Endothelial cell of umbilical vein (primary cell): ENCODE results near the gene SEMA3E. TPM values are rescaled to one million over a fixed set of nuclear protein-coding genes. Genes with fewer than 3 reads are reported as not detected.

Experiments
- BruUV-seq: library from RNA; stranded (reverse); fragments of 400-500 nt; replicated peaks from 2 replicates; lab custom pipeline; 2021; lab: Mats Ljungman, UMichigan
- CTCF ChIA-PET: fragments of 300-600, 350-600 bp; sonication (Branson Sonifier 250); formaldehyde crosslinking; loops from one replicate; lab custom pipeline; 2021; ENCODE audit warnings: antibody characterized with exemption, inconsistent platforms; lab: Charles Lee
- POLR2A ChIA-PET: fragments of 300-600, 350-600 bp; sonication (Branson Sonifier 250); formaldehyde crosslinking; loops from one replicate; lab custom pipeline; 2021; ENCODE audit warnings: antibody characterized with exemption, inconsistent platforms; lab: Charles Lee
- DNase-seq: peaks from one replicate; pipeline ENCODE4 v3.0.0-alpha.2; 2011; ENCODE audit warnings: low read depth, low spot score
- FAIRE-seq: peaks from 2 replicates; lab custom pipeline; 2011; peaks lifted over from hg19 to GRCh38; lab: Jason Lieb, UNC
- H2AFZ ChIP-seq: 2 replicates; pipeline ENCODE4 v1.6.0; 2012; ENCODE audit warnings: low read depth, low read length, control low read depth, inconsistent platforms
- H3K27ac ChIP-seq: 2 replicates; pipeline ENCODE4 v1.5.1; 2011; ENCODE audit warnings: low read depth, mild to moderate bottlenecking, control low read depth, low read length, moderate library complexity; ENCODE audit not compliant: insufficient read depth
- H3K27me3 ChIP-seq, 2 experiments: 2 replicates each; pipeline versions ENCODE4 v1.6.0 to v1.6.1; 2011; ENCODE audit warnings: low read length in 2 of 2, mixed read lengths in 1 of 2; ENCODE audit not compliant: control insufficient read depth in 2 of 2, insufficient read depth in 2 of 2
- H3K36me3 ChIP-seq, 2 experiments: 2 replicates in 1 of 2; 3 replicates in 1 of 2; pipeline ENCODE4 v1.5.1; 2011; ENCODE audit warnings: low read length in 2 of 2, mild to moderate bottlenecking in 1 of 2, moderate library complexity in 1 of 2; ENCODE audit not compliant: control insufficient read depth in 2 of 2, insufficient read depth in 2 of 2; ENCODE audit errors: extremely low read depth in 1 of 2
- H3K4me1 ChIP-seq: 3 replicates; pipeline ENCODE4 v1.5.1; 2011; ENCODE audit warnings: mild to moderate bottlenecking, low read length; ENCODE audit not compliant: control insufficient read depth, insufficient read depth; ENCODE audit errors: extremely low read depth
- H3K4me2 ChIP-seq: 2 replicates; pipeline ENCODE4 v1.6.1; 2011; ENCODE audit warnings: low read length, control low read depth, mixed read lengths; ENCODE audit not compliant: insufficient read depth
- H3K4me3 ChIP-seq, 3 experiments: fragments of 200-600 bp in 1 of 3; sonication (generic), shearing (Covaris generic) in 1 of 3; replicated peaks in 1 of 3; 2 replicates each; pipeline ENCODE4 v1.5.1; 2011 to 2016; ENCODE audit warnings: control low read depth in 3 of 3, low read length in 3 of 3, mild to moderate bottlenecking in 2 of 3, inconsistent platforms in 1 of 3, low read depth in 1 of 3, moderate library complexity in 1 of 3; ENCODE audit not compliant: insufficient read depth in 1 of 3
- H3K79me2 ChIP-seq: 2 replicates; pipeline ENCODE4 v1.6.0; 2012; ENCODE audit warnings: low read length, inconsistent platforms; ENCODE audit not compliant: control insufficient read depth, insufficient read depth
- H3K9ac ChIP-seq: replicated peaks from 2 replicates; pipeline ENCODE3; 2011; ENCODE audit warnings: low read length, control low read depth; ENCODE audit not compliant: insufficient read depth; ENCODE audit errors: extremely low read depth
- H3K9me1 ChIP-seq: replicated peaks from 3 replicates; pipeline ENCODE4 v1.6.0; 2011; ENCODE audit warnings: mild to moderate bottlenecking, low read length; ENCODE audit not compliant: control insufficient read depth, insufficient read depth; ENCODE audit errors: extremely low read depth
- H3K9me3 ChIP-seq: replicated peaks from 2 replicates; pipeline ENCODE4 v1.5.1; 2012; ENCODE audit warnings: low read length, inconsistent platforms; ENCODE audit not compliant: control insufficient read depth, insufficient read depth
- H4K20me1 ChIP-seq: replicated peaks from 2 replicates; pipeline ENCODE3; 2011; ENCODE audit warnings: mild to moderate bottlenecking, low read length; ENCODE audit not compliant: control insufficient read depth, insufficient read depth; ENCODE audit errors: extremely low read depth
- EZH2 ChIP-seq: IDR thresholded peaks from 2 replicates; pipeline ENCODE4 v1.6.1; 2012; ENCODE audit warnings: borderline replicate concordance, low read depth, mild to moderate bottlenecking, moderate library complexity, low read length, inconsistent platforms; ENCODE audit not compliant: severe bottlenecking
- FOS ChIP-seq: IDR thresholded peaks from 2 replicates; pipeline ENCODE4 v1.6.1; 2011; ENCODE audit warnings: mild to moderate bottlenecking, low read length, moderate library complexity, borderline replicate concordance; ENCODE audit not compliant: insufficient read depth
- GATA2 ChIP-seq: IDR thresholded peaks from 2 replicates; pipeline ENCODE4 v1.7.0; 2011; ENCODE audit warnings: low read depth, mild to moderate bottlenecking, moderate library complexity, mixed read lengths, low read length; ENCODE audit not compliant: insufficient read length, insufficient read depth
- JUN ChIP-seq: IDR thresholded peaks from 2 replicates; pipeline ENCODE4 v1.6.1; 2011; ENCODE audit warnings: borderline replicate concordance, low read depth; ENCODE audit not compliant: insufficient read length, insufficient read depth
- MYC ChIP-seq: IDR thresholded peaks from one replicate; pipeline ENCODE4 v1.6.1; 2011; ENCODE audit warnings: mild to moderate bottlenecking, low read depth, low read length
- POLR2A ChIP-seq: IDR thresholded peaks from 2 replicates; pipeline ENCODE4 v1.6.1; 2012; ENCODE audit warnings: low read depth, mild to moderate bottlenecking, control low read depth, low read length
- POLR2AphosphoS5 ChIP-seq: IDR thresholded peaks from 2 replicates; pipeline ENCODE4 v1.6.1; 2012; ENCODE audit warnings: low read depth, mild to moderate bottlenecking, control low read depth, low read length, moderate library complexity; ENCODE audit not compliant: insufficient read depth
- dilution Hi-C: fragments of 300-500 bp; cut with MboI; formaldehyde crosslinking; loops from one replicate; pipeline ENCODE4 v1.15.0; 2019; ENCODE audit warnings: low sequenced_read_pairs; ENCODE audit not compliant: extremely low pct_ligation_motif_present
- intact Hi-C: fragments of 100-400 bp; cut with micrococcal nuclease; formaldehyde crosslinking; loops from one replicate; pipeline ENCODE4 v1.10.0; 2022
- polyA plus RNA-seq, 4 experiments: library from polyadenylated mRNA; depleted of rRNA in 3 of 4; stranded (reverse) in 3 of 4; unstranded in 1 of 4; fragments of >200 nt; gene quantifications; 2 replicates each; pipeline versions ENCODE4 v1.2.1 to v1.2.3, GENCODE V29; 2011 to 2012; ENCODE audit warnings: missing spikeins in 1 of 4
- total RNA-seq: library from RNA; stranded (reverse); gene quantifications from 2 replicates; pipeline ENCODE4 v1.2.3, GENCODE V29; 2021
- TF ChIP-seq, protein P1 (sequence below), 2 donors: IDR thresholded peaks; 1 replicate in 1 of 2; 2 replicates in 1 of 2; pipeline ENCODE4 v1.5.1; 2011; ENCODE audit warnings: low read length in 2 of 2, mild to moderate bottlenecking in 2 of 2, moderate library complexity in 2 of 2, control low read depth in 1 of 2, inconsistent platforms in 1 of 2, low read depth in 1 of 2; ENCODE audit not compliant: insufficient read depth in 1 of 2; ENCODE audit errors: extremely low read depth in 1 of 2
- TF ChIP-seq, protein P2 (sequence below): IDR thresholded peaks from 2 replicates; pipeline ENCODE4 v1.6.1; 2011; ENCODE audit not compliant: insufficient read depth, insufficient read length

Gene SEMA3E
- total and polyA plus RNA-seq, 2 donors (not counting 3 experiments of a cell fraction or from before 2014, with no cell fraction given), result not detected

DNA sequence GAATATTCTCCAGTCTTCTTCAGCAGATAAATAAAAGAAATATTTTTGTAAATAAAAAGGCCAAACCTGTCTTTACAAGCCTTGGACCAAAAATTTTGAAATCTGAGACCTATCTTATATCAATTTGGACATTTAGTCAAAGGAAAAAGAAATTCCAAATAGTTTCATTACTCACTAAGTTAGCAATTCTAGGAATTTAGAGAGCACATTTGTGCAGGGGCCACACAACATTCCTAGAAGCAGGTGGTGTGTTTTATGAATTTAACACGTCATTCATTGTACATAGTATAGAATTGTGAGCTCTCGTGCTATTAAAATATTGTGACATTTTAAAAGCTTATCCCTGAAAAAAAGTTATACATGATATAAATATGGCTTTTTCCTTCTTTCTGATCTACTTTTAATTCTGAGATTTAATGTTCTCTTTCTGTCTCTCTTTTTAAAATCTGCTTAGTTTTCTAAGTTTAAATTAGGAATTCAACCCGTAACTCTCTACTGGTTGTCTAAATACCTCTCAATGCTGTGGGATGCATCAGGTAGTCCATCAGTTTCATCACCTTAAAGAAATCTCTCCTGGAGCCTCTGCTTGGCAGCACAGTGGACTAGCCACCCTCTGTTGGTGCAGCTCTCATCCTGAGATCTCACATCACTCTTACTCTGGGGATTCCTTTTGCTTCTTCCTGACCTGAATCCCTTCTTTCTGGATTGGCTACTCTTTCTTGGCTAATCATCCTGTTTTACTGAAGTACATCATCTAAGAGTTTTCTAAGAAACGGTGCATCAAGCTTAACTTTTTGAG is 124.5 kb downstream of the SEMA3E start:
- Histone ChIP-seq H3K4me2 (no peak overlapping the region), H3K9me1 (no peaks in the 10 kb centered on the region), H3K9me3 (no peaks in the 10 kb centered on the region), H3K4me1 (no peaks in the 10 kb centered on the region), H4K20me1 (no peaks in the 10 kb centered on the region), H3K36me3 (no peaks in the 10 kb centered on the region), H2AFZ (no peak overlapping the region), H3K79me2 (no peaks in the 10 kb centered on the region), H3K9ac (no peak overlapping the region), H3K4me3 (no peak overlapping the region), H3K27me3 (peaks cover 0 to 2% of the 10 kb centered on the region in 2 experiments), H3K27ac (no peak overlapping the region)
- TF ChIP-seq GATA2, result no peak
- no peak for TF ChIP-seq POLR2AphosphoS5
- TF ChIP-seq POLR2A, result no peak
- TF ChIP-seq, protein P1, sequence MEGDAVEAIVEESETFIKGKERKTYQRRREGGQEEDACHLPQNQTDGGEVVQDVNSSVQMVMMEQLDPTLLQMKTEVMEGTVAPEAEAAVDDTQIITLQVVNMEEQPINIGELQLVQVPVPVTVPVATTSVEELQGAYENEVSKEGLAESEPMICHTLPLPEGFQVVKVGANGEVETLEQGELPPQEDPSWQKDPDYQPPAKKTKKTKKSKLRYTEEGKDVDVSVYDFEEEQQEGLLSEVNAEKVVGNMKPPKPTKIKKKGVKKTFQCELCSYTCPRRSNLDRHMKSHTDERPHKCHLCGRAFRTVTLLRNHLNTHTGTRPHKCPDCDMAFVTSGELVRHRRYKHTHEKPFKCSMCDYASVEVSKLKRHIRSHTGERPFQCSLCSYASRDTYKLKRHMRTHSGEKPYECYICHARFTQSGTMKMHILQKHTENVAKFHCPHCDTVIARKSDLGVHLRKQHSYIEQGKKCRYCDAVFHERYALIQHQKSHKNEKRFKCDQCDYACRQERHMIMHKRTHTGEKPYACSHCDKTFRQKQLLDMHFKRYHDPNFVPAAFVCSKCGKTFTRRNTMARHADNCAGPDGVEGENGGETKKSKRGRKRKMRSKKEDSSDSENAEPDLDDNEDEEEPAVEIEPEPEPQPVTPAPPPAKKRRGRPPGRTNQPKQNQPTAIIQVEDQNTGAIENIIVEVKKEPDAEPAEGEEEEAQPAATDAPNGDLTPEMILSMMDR (IDR thresholded peaks at IDR 0.05; ENCODE audit: extremely low read depth in 1 of 2, insufficient read depth in 1 of 2, low read depth in 1 of 2, low read length in 2 of 2), result no peak
- TF ChIP-seq JUN, result no peak
- TF ChIP-seq MYC, result no peak
- TF ChIP-seq, protein P2, sequence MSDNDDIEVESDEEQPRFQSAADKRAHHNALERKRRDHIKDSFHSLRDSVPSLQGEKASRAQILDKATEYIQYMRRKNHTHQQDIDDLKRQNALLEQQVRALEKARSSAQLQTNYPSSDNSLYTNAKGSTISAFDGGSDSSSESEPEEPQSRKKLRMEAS, result no peak
- TF ChIP-seq FOS, result no peak
- no peak for TF ChIP-seq EZH2
- dilution Hi-C loops (no loop called here), intact Hi-C loops (no loop called here)
- no TSS peak for BruUV-seq
- POLR2A ChIA-PET, result no interaction called here
- FAIRE-seq (no peak), DNase-seq (no peak)
- CTCF ChIA-PET, result no interaction called here
